Suprapubic skin (tissue), 3 donors: ENCODE measurements around the gene IFNG.

Source experiments
- CTCF ChIP-seq, 2 donors: fragments of 200-600 bp in 1 of 2; fragments of 450-650 bp in 1 of 2; sonication (generic) in 1 of 2; IDR thresholded peaks; one replicate each; pipeline ENCODE4 v1.5.1; 2016 to 2019; ENCODE audit warnings: antibody characterized with exemption in 2 of 2, mild to moderate bottlenecking in 1 of 2, moderate library complexity in 1 of 2
- POLR2A ChIP-seq, 2 donors: fragments of 450-650 bp; IDR thresholded peaks; one replicate each; pipeline ENCODE4 v1.6.1; 2017; ENCODE audit warnings: antibody characterized with exemption in 2 of 2, mild to moderate bottlenecking in 2 of 2, moderate library complexity in 2 of 2

- TF ChIP-seq POLR2A (IDR thresholded peaks at IDR 0.05), result no peak
- TF ChIP-seq CTCF (IDR thresholded peaks at IDR 0.05), result no peak
Measured at GRCh38 chr12:68118096-68118755, 41.3 kb downstream of the IFNG start.
